ENCODE data around the gene CNOT3.
A peak's percentile ranks its signal among the peaks of the same experiment; 100 is the strongest.

CNOT3 gene

GRCh38 chr19:54104998-54105715 lies 32.4 kb upstream of the CNOT3 start:
- Histone ChIP-seq H3K4me1 (ENCODE audit: control insufficient read depth, insufficient read depth, low read length, unreplicated experiment) (no peaks in the 10 kb centered on the region), H3K4me3 (ENCODE audit: low read depth, low read length) (no peak overlapping the region), H3K79me2 (ENCODE audit: control insufficient read depth, insufficient read depth, low read length, unreplicated experiment) (peaks cover 14% of the 10 kb centered on the region), H2AFZ (ENCODE audit: low read length, unreplicated experiment) (no peak overlapping the region), H3K27ac (ENCODE audit: low read depth, low read length) (no peak overlapping the region), H3K27me3 (ENCODE audit: insufficient read depth, low read length) (no peaks in the 10 kb centered on the region), H3K36me3 (ENCODE audit: insufficient read depth, low read length) (no peaks in the 10 kb centered on the region)

GRCh38 chr19:54105796-54106195 lies 31.8 kb upstream of the CNOT3 start:
- Histone ChIP-seq H3K79me2 (ENCODE audit: control insufficient read depth, insufficient read depth, low read length, unreplicated experiment) (peaks cover 14% of the 10 kb centered on the region), H3K4me3 (ENCODE audit: low read depth, low read length) (no peak overlapping the region), H2AFZ (ENCODE audit: low read length, unreplicated experiment) (no peak overlapping the region), H3K36me3 (ENCODE audit: insufficient read depth, low read length) (no peaks in the 10 kb centered on the region), H3K4me1 (ENCODE audit: control insufficient read depth, insufficient read depth, low read length, unreplicated experiment) (no peaks in the 10 kb centered on the region), H3K27me3 (ENCODE audit: insufficient read depth, low read length) (no peaks in the 10 kb centered on the region), H3K27ac (ENCODE audit: low read depth, low read length) (no peak overlapping the region)

- Histone ChIP-seq H3K79me2 (ENCODE audit: control insufficient read depth, insufficient read depth, low read length, unreplicated experiment) (peaks cover 14% of the 10 kb centered on the region), H3K4me1 (ENCODE audit: control insufficient read depth, insufficient read depth, low read length, unreplicated experiment) (no peaks in the 10 kb centered on the region), H2AFZ (ENCODE audit: low read length, unreplicated experiment) (no peak overlapping the region), H3K36me3 (ENCODE audit: insufficient read depth, low read length) (no peaks in the 10 kb centered on the region), H3K27me3 (ENCODE audit: insufficient read depth, low read length) (no peaks in the 10 kb centered on the region), H3K4me3 (ENCODE audit: low read depth, low read length) (no peak overlapping the region), H3K27ac (ENCODE audit: low read depth, low read length) (no peak overlapping the region)
Measured at GRCh38 chr19:54106716-54107115, 30.8 kb upstream of the CNOT3 start.

- peaks cover 11% of the 10 kb centered on the region for H3K79me2 ChIP-seq (ENCODE audit: control insufficient read depth, insufficient read depth, low read length, unreplicated experiment)
- no peak overlapping the region for H3K27ac ChIP-seq (ENCODE audit: low read depth, low read length)
- no peak overlapping the region for H3K4me3 ChIP-seq (ENCODE audit: low read depth, low read length)
- H3K27me3 ChIP-seq (ENCODE audit: insufficient read depth, low read length), result no peaks in the 10 kb centered on the region
- no peaks in the 10 kb centered on the region for H3K36me3 ChIP-seq (ENCODE audit: insufficient read depth, low read length)
- no peaks in the 10 kb centered on the region for H3K4me1 ChIP-seq (ENCODE audit: control insufficient read depth, insufficient read depth, low read length, unreplicated experiment)
- no peak overlapping the region for H2AFZ ChIP-seq (ENCODE audit: low read length, unreplicated experiment)
Measured at GRCh38 chr19:54107876-54108490, 29.6 kb upstream of the CNOT3 start.

- H3K36me3 ChIP-seq (ENCODE audit: insufficient read depth, low read length), result no peaks in the 10 kb centered on the region
- no peak overlapping the region for H3K4me3 ChIP-seq (ENCODE audit: low read depth, low read length)
- no peak overlapping the region for H3K27ac ChIP-seq (ENCODE audit: low read depth, low read length)
- no peak overlapping the region for H2AFZ ChIP-seq (ENCODE audit: low read length, unreplicated experiment)
- peaks cover 6% of the 10 kb centered on the region for H3K79me2 ChIP-seq (ENCODE audit: control insufficient read depth, insufficient read depth, low read length, unreplicated experiment)
- H3K4me1 ChIP-seq (ENCODE audit: control insufficient read depth, insufficient read depth, low read length, unreplicated experiment), result no peaks in the 10 kb centered on the region
- no peaks in the 10 kb centered on the region for H3K27me3 ChIP-seq (ENCODE audit: insufficient read depth, low read length)
Measured at GRCh38 chr19:54108496-54108895, 29.1 kb upstream of the CNOT3 start.

- H3K4me1 ChIP-seq (ENCODE audit: control insufficient read depth, insufficient read depth, low read length, unreplicated experiment), result no peaks in the 10 kb centered on the region
- no peak overlapping the region for H3K4me3 ChIP-seq (ENCODE audit: low read depth, low read length)
- no peaks in the 10 kb centered on the region for H3K36me3 ChIP-seq (ENCODE audit: insufficient read depth, low read length)
- H3K27me3 ChIP-seq (ENCODE audit: insufficient read depth, low read length), result no peaks in the 10 kb centered on the region
- H2AFZ ChIP-seq (ENCODE audit: low read length, unreplicated experiment), result no peak overlapping the region
- peaks cover 2% of the 10 kb centered on the region for H3K79me2 ChIP-seq (ENCODE audit: control insufficient read depth, insufficient read depth, low read length, unreplicated experiment)
- no peak overlapping the region for H3K27ac ChIP-seq (ENCODE audit: low read depth, low read length)
Measured at GRCh38 chr19:54109651-54110050, 27.9 kb upstream of the CNOT3 start.

- Histone ChIP-seq H3K27ac (ENCODE audit: low read depth, low read length) (no peak overlapping the region), H2AFZ (ENCODE audit: low read length, unreplicated experiment) (peak overlapping the region; percentile 60)
Measured at GRCh38 chr19:54114340-54115108, 23.0 kb upstream of the CNOT3 start.

GRCh38 chr19:54115109-54116063 lies 22.2 kb upstream of the CNOT3 start, which contains the start of the genes PRPF31 and TFPT:
Gene PRPF31 (plus strand): TSS chr19:54115754. CDS start chr19:54118279, 2,525 bp downstream.
Gene TFPT (minus strand): TSS chr19:54115657. CDS start chr19:54115269, 388 bp downstream.
- H3K4me1 ChIP-seq (ENCODE audit: control insufficient read depth, insufficient read depth, low read length, unreplicated experiment), result no peaks in the 10 kb centered on the region
- H3K4me3 ChIP-seq (ENCODE audit: low read depth, low read length), result peak within 1 kb of the TSS; percentile 90
- peak within 1 kb of the TSS; percentile 82 for H2AFZ ChIP-seq (ENCODE audit: low read length, unreplicated experiment)
- no peaks in the 10 kb centered on the region for H3K27me3 ChIP-seq (ENCODE audit: insufficient read depth, low read length)
- H3K36me3 ChIP-seq (ENCODE audit: insufficient read depth, low read length), result no peaks in the 10 kb centered on the region
- peaks cover 15% of the 10 kb centered on the region for H3K79me2 ChIP-seq (ENCODE audit: control insufficient read depth, insufficient read depth, low read length, unreplicated experiment)
- peak within 1 kb of the TSS; percentile 75 for H3K27ac ChIP-seq (ENCODE audit: low read depth, low read length)

More at GRCh38 chr19:54114340-54115108, 23.0 kb upstream of the CNOT3 start:
- Histone ChIP-seq H3K27me3 (ENCODE audit: insufficient read depth, low read length) (no peaks in the 10 kb centered on the region), H3K4me3 (ENCODE audit: low read depth, low read length) (peak overlapping the region; percentile 90), H3K79me2 (ENCODE audit: control insufficient read depth, insufficient read depth, low read length, unreplicated experiment) (peaks cover 15% of the 10 kb centered on the region), H3K4me1 (ENCODE audit: control insufficient read depth, insufficient read depth, low read length, unreplicated experiment) (no peaks in the 10 kb centered on the region), H3K36me3 (ENCODE audit: insufficient read depth, low read length) (no peaks in the 10 kb centered on the region)

GRCh38 chr19:54121259-54121658 lies 16.3 kb upstream of the CNOT3 start:
- no peaks in the 10 kb centered on the region for H3K27me3 ChIP-seq (ENCODE audit: insufficient read depth, low read length)
- no peaks in the 10 kb centered on the region for H3K36me3 ChIP-seq (ENCODE audit: insufficient read depth, low read length)
- no peak overlapping the region for H3K4me3 ChIP-seq (ENCODE audit: low read depth, low read length)
- H3K4me1 ChIP-seq (ENCODE audit: control insufficient read depth, insufficient read depth, low read length, unreplicated experiment), result no peaks in the 10 kb centered on the region
- no peak overlapping the region for H2AFZ ChIP-seq (ENCODE audit: low read length, unreplicated experiment)
- peaks cover 10% of the 10 kb centered on the region for H3K79me2 ChIP-seq (ENCODE audit: control insufficient read depth, insufficient read depth, low read length, unreplicated experiment)
- H3K27ac ChIP-seq (ENCODE audit: low read depth, low read length), result no peak overlapping the region

- no peaks in the 10 kb centered on the region for H3K79me2 ChIP-seq (ENCODE audit: control insufficient read depth, insufficient read depth, low read length, unreplicated experiment)
- no peak overlapping the region for H3K27ac ChIP-seq (ENCODE audit: low read depth, low read length)
- H3K4me3 ChIP-seq (ENCODE audit: low read depth, low read length), result no peak overlapping the region
- no peaks in the 10 kb centered on the region for H3K4me1 ChIP-seq (ENCODE audit: control insufficient read depth, insufficient read depth, low read length, unreplicated experiment)
- H3K36me3 ChIP-seq (ENCODE audit: insufficient read depth, low read length), result no peaks in the 10 kb centered on the region
- no peaks in the 10 kb centered on the region for H3K27me3 ChIP-seq (ENCODE audit: insufficient read depth, low read length)
- no peak overlapping the region for H2AFZ ChIP-seq (ENCODE audit: low read length, unreplicated experiment)
Measured at GRCh38 chr19:54123682-54124081, 13.9 kb upstream of the CNOT3 start.

All from ACC112 (cell line).